GM19397 (cell line): ENCODE measurements around the gene SFMBT2.
"Not testable (repeated sequence)": the region's sequence is repeated elsewhere in the genome, so short reads cannot be mapped to it uniquely, and the experiment has no call there.

Experiments used
- ATAC-seq: cut with Tn5 transposase; IDR thresholded peaks from one replicate; pipeline ENCODE4 v1.9.1; 2021; ENCODE audit warnings: mild to moderate bottlenecking, moderate library complexity; ENCODE audit not compliant: unreplicated experiment

SFMBT2 gene

GRCh38 chr10:7239312-7239985 lies 171.4 kb downstream of the SFMBT2 start:
- no peak for ATAC-seq

- ATAC-seq = no peak
These were observed 175.5 kb downstream of the SFMBT2 start for GRCh38 chr10:7235376-7235775.

GRCh38 chr10:7234109-7234508 lies 176.7 kb downstream of the SFMBT2 start:
- ATAC-seq = no peak

GRCh38 chr10:7233259-7233991 lies 177.4 kb downstream of the SFMBT2 start:
- no peak for ATAC-seq

- ATAC-seq = no peak
These were observed 179.1 kb downstream of the SFMBT2 start for GRCh38 chr10:7231509-7232414.

GRCh38 chr10:7230951-7231350 lies 179.9 kb downstream of the SFMBT2 start:
- ATAC-seq = no peak

GRCh38 chr10:7230036-7230435 lies 180.8 kb downstream of the SFMBT2 start:
- no peak for ATAC-seq

GRCh38 chr10:7225133-7225532 lies 185.7 kb downstream of the SFMBT2 start:
- no peak for ATAC-seq

- no peak for ATAC-seq
These were observed 191.9 kb downstream of the SFMBT2 start for GRCh38 chr10:7218968-7219367.

GRCh38 chr10:7212696-7213095 lies 198.1 kb downstream of the SFMBT2 start:
- not testable (repeated sequence) for ATAC-seq

- no peak for ATAC-seq
These were observed 198.8 kb downstream of the SFMBT2 start for GRCh38 chr10:7211857-7212577.

GRCh38 chr10:7210516-7210915 lies 200.3 kb downstream of the SFMBT2 start:
- ATAC-seq = no peak

GRCh38 chr10:7209458-7209857 lies 201.4 kb downstream of the SFMBT2 start:
- ATAC-seq = no peak

GRCh38 chr10:7206412-7207100 lies 204.3 kb downstream of the SFMBT2 start:
- no peak for ATAC-seq

GRCh38 chr10:7205656-7206055 lies 205.2 kb downstream of the SFMBT2 start:
- ATAC-seq = no peak

- ATAC-seq = no peak
These were observed 208.0 kb downstream of the SFMBT2 start for GRCh38 chr10:7202793-7203355.

- no peak for ATAC-seq
These were observed 211.6 kb downstream of the SFMBT2 start for GRCh38 chr10:7199152-7199760.

GRCh38 chr10:7196284-7196683 lies 214.6 kb downstream of the SFMBT2 start:
- ATAC-seq = no peak

- ATAC-seq = no peak
These were observed 215.7 kb downstream of the SFMBT2 start for GRCh38 chr10:7195118-7195517.
